Aorta (tissue), 5 donors: Measurements from ENCODE around the gene ABCD1. TPM values are rescaled to one million over a fixed set of nuclear protein-coding genes. Genes with fewer than 3 reads are reported as not detected.

Source experiments
- ATAC-seq: fragments of 200-7000 bp; cut with Tn5 transposase; one replicate; pipeline ENCODE4 v1.9.1; 2022; ENCODE audit warnings: moderate library complexity; ENCODE audit not compliant: low FRiP score
- DNase-seq, 2 donors: peaks; one replicate each; pipeline ENCODE4 v3.0.0-alpha.2; 2020
- H3K27ac ChIP-seq, 2 donors: one replicate each; pipeline ENCODE4 v1.5.1; 2013; ENCODE audit warnings: low read length in 2 of 2, mild to moderate bottlenecking in 2 of 2, moderate library complexity in 2 of 2, control low read depth in 1 of 2, inconsistent platforms in 1 of 2, low read depth in 1 of 2
- H3K27me3 ChIP-seq, 2 donors: one replicate each; pipeline ENCODE4 v1.6.1; 2013; ENCODE audit warnings: control low read depth in 1 of 2, low read length in 1 of 2, mild to moderate bottlenecking in 1 of 2, moderate library complexity in 1 of 2; ENCODE audit not compliant: insufficient read depth in 2 of 2, control insufficient read depth in 1 of 2
- H3K36me3 ChIP-seq, 2 donors: one replicate each; pipeline ENCODE4 v1.6.1; 2013; ENCODE audit warnings: control low read depth in 1 of 2, low read length in 1 of 2, mild to moderate bottlenecking in 1 of 2; ENCODE audit not compliant: insufficient read depth in 2 of 2, control insufficient read depth in 1 of 2
- H3K4me1 ChIP-seq, 2 donors: one replicate each; pipeline ENCODE4 v1.6.1; 2013; ENCODE audit warnings: low read length in 2 of 2, control low read depth in 1 of 2, mild to moderate bottlenecking in 1 of 2, moderate library complexity in 1 of 2; ENCODE audit not compliant: insufficient read depth in 2 of 2, control insufficient read depth in 1 of 2
- H3K4me3 ChIP-seq, 2 donors: one replicate each; pipeline ENCODE4 v1.5.1; 2013; ENCODE audit warnings: low read length in 2 of 2, control low read depth in 1 of 2, mild to moderate bottlenecking in 1 of 2
- H3K9me3 ChIP-seq: one replicate; pipeline ENCODE4 v1.6.1; 2013; ENCODE audit warnings: mild to moderate bottlenecking, low read length; ENCODE audit not compliant: control insufficient read depth
- WGBS, 2 donors: extraction: QIAGEN DNeasy Blood & Tissue Kit; methylation state at CpG; one replicate each; pipeline ENCODE4 v1.1.7; 2013; 5-methylcytosine and 5-hydroxymethylcytosine counted together
- intact Hi-C, 2 donors: fragments of 100-400 bp; cut with DNase I; formaldehyde crosslinking; loops; one replicate each; pipeline versions ENCODE4 v1.14.2 to v1.15.0; 2022
- polyA plus RNA-seq, 2 donors: library from polyadenylated mRNA; stranded (reverse); fragments of 200-250 nt; gene quantifications; one replicate each; pipeline ENCODE4 v1.2.3, GENCODE V29; 2013
- total RNA-seq, 2 donors: library from RNA; stranded (reverse); fragmentation: NEBNext Ultra II Directional; extraction: Animal tissue kit (Norgen Biotek cat#: 25700); gene quantifications; one replicate each; pipeline ENCODE4 v1.2.1, GENCODE V29; 2021
- donor health status: healthy with polysubstance abuse.
- donor health status: Bipolar disorder and iron deficiency.
- donor health status: DM: no; HTN: no; CAD: no.
- donor health status: DM: no; HTN: no; CAD: no.
- donor health status: DM: yes; HTN: yes; CAD: no.

ABCD1 gene
- total and polyA plus RNA-seq, 4 donors: 8.8 to 15.8 (median 10.7) TPM

DNA sequence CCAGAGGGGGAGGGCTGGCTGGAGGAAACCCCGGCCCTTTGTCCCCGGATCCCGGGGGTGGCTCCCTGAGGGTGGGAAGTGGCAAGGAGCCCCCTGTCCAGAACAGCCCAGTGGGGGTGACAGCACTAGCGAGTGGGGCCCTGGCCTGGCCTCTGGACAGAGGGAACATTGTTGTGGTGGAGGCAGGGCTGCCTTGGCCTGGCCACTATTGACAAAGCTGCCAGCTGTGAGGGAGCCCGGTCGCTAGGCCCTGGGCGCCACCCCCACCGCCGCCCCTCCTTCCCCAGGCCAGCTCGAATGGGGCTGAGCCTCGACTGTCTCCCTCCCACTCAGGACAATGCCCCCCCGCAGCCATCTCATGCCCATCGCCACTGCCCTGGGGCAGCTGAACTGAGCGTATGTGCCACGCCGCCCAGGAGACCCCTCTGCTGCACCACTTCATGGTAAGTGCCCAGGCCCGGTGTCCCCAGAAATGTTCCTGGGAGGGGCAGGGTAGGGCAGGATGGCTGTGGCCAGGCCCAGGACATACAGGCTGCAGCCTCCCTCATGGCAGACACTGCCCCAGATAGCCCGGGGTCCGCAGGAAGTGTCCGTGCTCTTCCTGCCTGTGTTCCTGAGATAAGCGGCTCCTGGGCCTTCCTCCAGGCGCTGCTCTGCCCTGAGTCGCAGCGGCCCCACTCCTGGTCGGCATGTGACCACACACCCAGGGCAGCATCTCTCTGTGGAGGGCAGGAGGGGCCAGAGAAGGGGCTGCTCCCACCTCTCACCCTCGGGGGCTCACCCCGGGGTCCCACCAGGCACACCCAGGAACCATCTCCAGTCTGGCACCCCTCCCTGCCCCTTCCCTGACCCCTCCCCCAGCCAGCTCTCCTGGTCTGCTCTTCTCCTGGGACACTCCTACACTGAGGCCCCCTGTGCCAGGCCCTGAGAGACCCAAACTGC is 40.8 kb downstream of the ABCD1 start:
- Histone ChIP-seq H3K4me1 (no peaks in the 10 kb centered on the region), H3K4me3 (no peak overlapping the region), H3K27ac (peak overlapping the region in 1 of 2 donors; percentile 57), H3K27me3 (no peaks in the 10 kb centered on the region), H3K9me3 (no peaks in the 10 kb centered on the region), H3K36me3 (no peaks in the 10 kb centered on the region)
- intact Hi-C loops: loop anchor here in 1 of 2 donors (2.0 kb wide), 1 partner anchor 187 kb away; no protein-coding TSS in a partner anchor
- WGBS, 2 donors: 51 to 66% methylated on average over 27 of the region's 27 CpGs
- ATAC-seq: peak; percentile 20
- peak in 1 of 2 donors; percentile 50 for DNase-seq

DNA sequence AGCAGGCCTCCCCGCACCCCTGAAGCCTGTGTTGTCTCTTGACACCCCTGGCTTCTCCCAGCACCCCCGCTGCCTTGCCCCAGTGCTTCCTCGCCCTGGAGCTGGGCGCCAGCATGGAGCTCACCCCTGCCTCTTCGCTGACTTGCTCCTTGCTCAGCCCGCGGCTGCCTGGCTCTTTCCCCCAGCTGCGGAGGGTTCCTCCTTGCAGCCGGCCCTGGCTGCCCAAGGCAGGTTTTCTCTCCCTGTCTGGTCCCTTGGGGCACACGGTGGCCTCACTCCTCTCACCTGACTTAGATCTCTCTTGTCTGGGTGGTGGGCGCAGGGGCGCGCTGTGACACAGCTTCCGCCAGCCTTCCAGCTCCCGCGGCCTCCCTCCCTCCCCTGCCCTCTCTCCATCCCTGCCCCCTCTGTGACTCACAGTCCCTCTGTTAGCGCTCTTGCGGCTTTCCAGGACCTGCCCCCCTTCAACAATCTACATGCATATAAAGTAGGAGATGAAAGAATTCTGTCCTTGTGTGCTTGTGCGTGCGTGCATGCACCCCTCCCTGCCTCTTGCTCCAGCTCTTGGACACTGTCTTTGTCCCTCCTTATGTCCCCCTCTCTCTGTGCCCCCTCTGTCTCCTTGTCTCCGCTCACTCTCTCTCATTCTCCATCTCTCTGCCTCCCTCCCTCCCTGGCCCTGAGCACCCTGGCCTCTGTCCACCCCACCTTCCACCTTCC is 41.6 kb downstream of the ABCD1 start:
- DNase-seq (peak; percentile 52 to 79), ATAC-seq (peak; percentile 8)
- Histone ChIP-seq H3K9me3 (no peaks in the 10 kb centered on the region), H3K4me1 (no peaks in the 10 kb centered on the region), H3K36me3 (no peaks in the 10 kb centered on the region), H3K4me3 (no peak overlapping the region), H3K27me3 (no peaks in the 10 kb centered on the region), H3K27ac (peak overlapping the region in 1 of 2 donors; percentile 57)
- 39 to 60% methylated on average over 20 to 21 of the region's 21 CpGs for WGBS, 2 donors
- intact Hi-C loops: no loop called here

DNA sequence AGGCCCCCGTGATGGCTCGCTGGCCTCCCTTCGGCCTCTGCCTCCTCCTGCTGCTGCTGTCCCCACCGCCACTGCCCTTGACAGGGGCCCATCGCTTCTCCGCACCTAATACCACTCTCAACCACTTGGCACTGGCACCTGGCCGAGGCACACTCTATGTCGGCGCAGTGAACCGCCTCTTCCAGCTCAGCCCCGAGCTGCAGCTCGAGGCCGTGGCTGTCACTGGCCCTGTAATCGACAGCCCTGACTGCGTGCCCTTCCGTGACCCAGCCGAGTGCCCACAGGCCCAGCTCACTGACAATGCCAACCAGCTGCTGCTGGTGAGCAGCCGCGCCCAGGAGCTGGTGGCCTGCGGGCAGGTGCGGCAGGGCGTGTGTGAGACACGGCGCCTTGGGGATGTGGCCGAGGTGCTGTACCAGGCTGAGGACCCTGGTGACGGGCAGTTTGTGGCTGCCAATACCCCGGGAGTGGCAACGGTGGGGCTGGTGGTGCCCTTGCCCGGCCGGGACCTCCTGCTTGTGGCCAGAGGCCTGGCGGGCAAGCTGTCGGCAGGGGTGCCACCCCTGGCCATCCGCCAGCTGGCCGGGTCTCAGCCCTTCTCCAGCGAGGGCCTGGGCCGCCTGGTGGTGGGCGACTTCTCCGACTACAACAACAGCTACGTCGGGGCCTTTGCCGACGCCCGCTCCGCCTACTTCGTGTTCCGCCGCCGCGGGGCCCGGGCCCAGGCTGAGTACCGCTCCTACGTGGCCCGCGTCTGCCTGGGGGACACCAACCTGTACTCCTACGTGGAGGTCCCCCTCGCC is 42.4 kb downstream of the ABCD1 start:
- DNase-seq (peak; percentile 50 to 76), ATAC-seq (no peak)
- 84 to 91% methylated on average over 56 of the region's 56 CpGs for WGBS, 2 donors
- intact Hi-C loops: no loop called here
- Histone ChIP-seq H3K27ac (no peak overlapping the region), H3K9me3 (no peaks in the 10 kb centered on the region), H3K27me3 (no peaks in the 10 kb centered on the region), H3K36me3 (no peaks in the 10 kb centered on the region), H3K4me3 (no peak overlapping the region), H3K4me1 (no peaks in the 10 kb centered on the region)

DNA sequence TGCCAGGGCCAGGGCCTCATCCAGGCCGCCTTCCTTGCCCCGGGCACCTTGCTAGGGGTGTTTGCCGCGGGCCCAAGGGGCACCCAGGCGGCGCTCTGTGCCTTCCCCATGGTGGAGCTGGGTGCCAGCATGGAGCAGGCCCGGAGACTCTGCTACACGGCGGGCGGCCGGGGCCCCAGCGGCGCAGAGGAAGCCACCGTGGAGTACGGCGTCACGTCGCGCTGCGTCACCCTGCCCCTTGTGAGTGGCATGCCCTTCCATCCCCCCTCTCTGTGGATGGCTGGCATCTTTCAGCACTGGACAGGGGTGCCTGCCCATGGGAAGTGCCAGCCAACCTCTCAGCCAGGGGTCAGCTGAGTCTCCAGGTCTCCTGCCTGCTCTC is 43.0 kb downstream of the ABCD1 start:
- Histone ChIP-seq H3K27me3 (no peaks in the 10 kb centered on the region), H3K36me3 (no peaks in the 10 kb centered on the region), H3K4me3 (no peak overlapping the region), H3K27ac (no peak overlapping the region), H3K4me1 (no peaks in the 10 kb centered on the region), H3K9me3 (no peaks in the 10 kb centered on the region)
- WGBS, 2 donors: 94 to 97% methylated on average over 17 to 20 of the region's 20 CpGs
- DNase-seq: peak; percentile 41 to 74
- ATAC-seq: no peak
- intact Hi-C loops: no loop called here

- Histone ChIP-seq H3K27me3 (no peaks in the 10 kb centered on the region), H3K36me3 (no peaks in the 10 kb centered on the region), H3K27ac (no peak overlapping the region), H3K9me3 (no peaks in the 10 kb centered on the region), H3K4me1 (no peaks in the 10 kb centered on the region), H3K4me3 (no peak overlapping the region)
- ATAC-seq: no peak
- 87% methylated on average over 22 of the region's 22 CpGs for WGBS, 2 donors
- intact Hi-C loops: no loop called here
- DNase-seq: peak; percentile 44 to 73
These were observed 43.9 kb downstream of the ABCD1 start for GRCh38 chrX:153768311-153769157.

- ATAC-seq (no peak), DNase-seq (peak; percentile 36 to 70)
- Histone ChIP-seq H3K9me3 (no peaks in the 10 kb centered on the region), H3K36me3 (no peaks in the 10 kb centered on the region), H3K27ac (no peak overlapping the region), H3K4me3 (no peak overlapping the region), H3K4me1 (no peaks in the 10 kb centered on the region), H3K27me3 (no peaks in the 10 kb centered on the region)
- intact Hi-C loops: no loop called here
- 87 to 95% methylated on average over 22 to 23 of the region's 23 CpGs for WGBS, 2 donors
These were observed 44.7 kb downstream of the ABCD1 start for GRCh38 chrX:153769158-153769864.

DNA sequence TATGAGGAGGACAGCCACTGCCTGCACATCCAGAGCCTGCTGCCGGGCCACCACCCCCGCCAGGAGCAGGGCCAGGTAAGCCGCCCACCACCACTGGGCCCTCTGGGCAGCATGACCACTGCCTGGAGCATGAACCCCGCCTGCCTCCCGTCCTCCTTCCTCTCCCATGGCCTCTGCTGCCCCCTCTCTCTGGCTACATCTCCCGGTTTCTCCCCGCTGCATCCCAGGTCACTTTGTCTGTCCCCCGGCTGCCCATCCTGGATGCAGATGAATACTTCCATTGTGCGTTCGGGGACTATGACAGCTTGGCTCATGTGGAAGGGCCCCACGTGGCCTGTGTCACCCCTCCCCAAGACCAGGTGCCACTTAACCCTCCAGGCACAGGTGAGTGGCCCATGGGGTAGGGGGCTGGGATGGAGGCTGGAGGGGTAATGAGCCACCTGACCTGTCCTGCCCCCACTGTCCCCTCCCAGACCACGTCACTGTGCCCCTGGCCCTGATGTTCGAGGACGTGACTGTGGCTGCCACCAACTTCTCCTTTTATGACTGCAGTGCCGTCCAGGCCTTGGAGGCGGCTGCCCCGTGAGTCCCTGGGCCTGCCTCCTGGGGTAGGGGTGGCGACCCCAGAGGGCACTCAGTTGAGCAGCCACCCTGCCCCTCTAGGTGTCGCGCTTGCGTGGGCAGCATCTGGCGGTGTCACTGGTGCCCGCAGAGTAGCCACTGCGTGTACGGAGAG is 45.4 kb downstream of the ABCD1 start:
- Histone ChIP-seq H3K27me3 (no peaks in the 10 kb centered on the region), H3K9me3 (no peaks in the 10 kb centered on the region), H3K36me3 (no peaks in the 10 kb centered on the region), H3K27ac (no peak overlapping the region), H3K4me1 (no peaks in the 10 kb centered on the region), H3K4me3 (no peak overlapping the region)
- DNase-seq (peak in 1 of 2 donors; percentile 40), ATAC-seq (no peak)
- intact Hi-C loops: no loop called here
- whole genome bisulfite sequencing, 2 donors: 90% methylated on average over 25 of the region's 25 CpGs
